ENCODE results near the gene ZNF514. TPM values are rescaled to one million over a fixed set of nuclear protein-coding genes. Genes with fewer than 3 reads are reported as not detected.

Gene ZNF514
- 2.7 and 6.1 TPM in 2 replicates for total RNA-seq (2014; rRNA removed; shearing (Covaris generic))

GRCh38 chr2:95159690-95160449, at the start of gene ZNF514:
ZNF514 (minus strand) TSS chr2:95159848; CDS start chr2:95153253, 6,595 bp downstream.
- DNase-seq (ENCODE audit: low read depth): peak; percentile 58

GRCh38 chr2:95208106-95208505, 48.5 kb upstream of the ZNF514 start:
- peak; percentile 10 for DNase-seq (ENCODE audit: low read depth)

GRCh38 chr2:95207111-95207961, 47.7 kb upstream of the ZNF514 start, which contains the start of gene ZNF892:
ZNF892 (plus strand) TSS chr2:95207521; CDS start chr2:95207816, 295 bp downstream.
- peak; percentile 90 for DNase-seq (ENCODE audit: low read depth)

- DNase-seq (ENCODE audit: low read depth): no peak
Measured at GRCh38 chr2:95206096-95206495, 46.4 kb upstream of the ZNF514 start.

- DNase-seq (ENCODE audit: low read depth): no peak
Measured at GRCh38 chr2:95204396-95204795, 44.7 kb upstream of the ZNF514 start.

GRCh38 chr2:95203911-95204310, 44.3 kb upstream of the ZNF514 start:
- no peak for DNase-seq (ENCODE audit: low read depth)

- peak; percentile 34 for DNase-seq (ENCODE audit: low read depth)
Measured at GRCh38 chr2:95192956-95193355, 33.3 kb upstream of the ZNF514 start.

- no peak for DNase-seq (ENCODE audit: low read depth)
Measured at GRCh38 chr2:95185973-95186372, 26.3 kb upstream of the ZNF514 start.

- no peak for DNase-seq (ENCODE audit: low read depth)
Measured at GRCh38 chr2:95185197-95185596, 25.5 kb upstream of the ZNF514 start.

GRCh38 chr2:95181774-95182173, 22.1 kb upstream of the ZNF514 start:
- DNase-seq (ENCODE audit: low read depth): no peak

GRCh38 chr2:95179451-95179850, 19.8 kb upstream of the ZNF514 start:
- DNase-seq (ENCODE audit: low read depth): no peak

GRCh38 chr2:95174031-95174542, 14.4 kb upstream of the ZNF514 start:
- no peak for DNase-seq (ENCODE audit: low read depth)

GRCh38 chr2:95171902-95172301, 12.3 kb upstream of the ZNF514 start:
- no peak for DNase-seq (ENCODE audit: low read depth)

- no peak for DNase-seq (ENCODE audit: low read depth)
Measured at GRCh38 chr2:95166065-95166763, 6.6 kb upstream of the ZNF514 start.

GRCh38 chr2:95165371-95166064, 5.9 kb upstream of the ZNF514 start, which contains the start of gene ZNF2:
ZNF2 (plus strand) TSS chr2:95165809; CDS start chr2:95176227, 10,418 bp downstream.
- peak; percentile 97 for DNase-seq (ENCODE audit: low read depth)

GRCh38 chr2:95165030-95165370, 5.4 kb upstream of the ZNF514 start:
- DNase-seq (ENCODE audit: low read depth): no peak

- peak; percentile 42 for DNase-seq (ENCODE audit: low read depth)
Measured at GRCh38 chr2:95158891-95159619, 593 bp downstream of the ZNF514 start.

GRCh38 chr2:95158441-95158840, 1.2 kb downstream of the ZNF514 start:
- DNase-seq (ENCODE audit: low read depth): peak; percentile 4

- DNase-seq (ENCODE audit: low read depth): no peak
Measured at GRCh38 chr2:95149397-95149984, 10.2 kb downstream of the ZNF514 start.

GRCh38 chr2:95143838-95144237, 15.8 kb downstream of the ZNF514 start:
- DNase-seq (ENCODE audit: low read depth): no peak

Measured in M059J (cell line).